ENCODE data around the gene SSB. TPM values are rescaled to one million over a fixed set of nuclear protein-coding genes. Genes with fewer than 3 reads are reported as not detected.
"Not testable (repeated sequence)": the region's sequence is repeated elsewhere in the genome, so short reads cannot be mapped to it uniquely, and the experiment has no call there.

Gene SSB
- polyA plus RNA-seq, 2 of the 4 experiments (the other 2 are of a cell fraction), result 253 to 255 TPM

GRCh38 chr2:169840747-169841142 is 42.1 kb downstream of the SSB start:
- TF ChIP-seq HOXB5 (CRISPR knock-in tag; IDR thresholded peaks at IDR 0.05) (no peak), RARB (CRISPR knock-in tag; IDR thresholded peaks at IDR 0.05) (no peak), TP53 (CRISPR knock-in tag; IDR thresholded peaks at IDR 0.05) (no peak), JUN (IDR thresholded peaks at IDR 0.05) (no peak), EHF (CRISPR knock-in tag; IDR thresholded peaks at IDR 0.05) (no peak), ESRRA (IDR thresholded peaks at IDR 0.05; ENCODE audit: borderline replicate concordance, low read length) (no peak), ELK1 (IDR thresholded peaks at IDR 0.05; ENCODE audit: low read depth, low read length) (no peak), MAFK (IDR thresholded peaks at IDR 0.05; ENCODE audit: partially characterized antibody) (no peak), FOXS1 (CRISPR knock-in tag; IDR thresholded peaks at IDR 0.05) (no peak), HEYL (CRISPR knock-in tag; IDR thresholded peaks at IDR 0.05) (no peak), FOSL2 (IDR thresholded peaks at IDR 0.05) (no peak), FOSL2 (CRISPR knock-in tag; IDR thresholded peaks at IDR 0.05) (no peak)
- TF ChIP-seq, protein P1, sequence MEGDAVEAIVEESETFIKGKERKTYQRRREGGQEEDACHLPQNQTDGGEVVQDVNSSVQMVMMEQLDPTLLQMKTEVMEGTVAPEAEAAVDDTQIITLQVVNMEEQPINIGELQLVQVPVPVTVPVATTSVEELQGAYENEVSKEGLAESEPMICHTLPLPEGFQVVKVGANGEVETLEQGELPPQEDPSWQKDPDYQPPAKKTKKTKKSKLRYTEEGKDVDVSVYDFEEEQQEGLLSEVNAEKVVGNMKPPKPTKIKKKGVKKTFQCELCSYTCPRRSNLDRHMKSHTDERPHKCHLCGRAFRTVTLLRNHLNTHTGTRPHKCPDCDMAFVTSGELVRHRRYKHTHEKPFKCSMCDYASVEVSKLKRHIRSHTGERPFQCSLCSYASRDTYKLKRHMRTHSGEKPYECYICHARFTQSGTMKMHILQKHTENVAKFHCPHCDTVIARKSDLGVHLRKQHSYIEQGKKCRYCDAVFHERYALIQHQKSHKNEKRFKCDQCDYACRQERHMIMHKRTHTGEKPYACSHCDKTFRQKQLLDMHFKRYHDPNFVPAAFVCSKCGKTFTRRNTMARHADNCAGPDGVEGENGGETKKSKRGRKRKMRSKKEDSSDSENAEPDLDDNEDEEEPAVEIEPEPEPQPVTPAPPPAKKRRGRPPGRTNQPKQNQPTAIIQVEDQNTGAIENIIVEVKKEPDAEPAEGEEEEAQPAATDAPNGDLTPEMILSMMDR (IDR thresholded peaks at IDR 0.05), result no peak
- TF ChIP-seq, protein P2, sequence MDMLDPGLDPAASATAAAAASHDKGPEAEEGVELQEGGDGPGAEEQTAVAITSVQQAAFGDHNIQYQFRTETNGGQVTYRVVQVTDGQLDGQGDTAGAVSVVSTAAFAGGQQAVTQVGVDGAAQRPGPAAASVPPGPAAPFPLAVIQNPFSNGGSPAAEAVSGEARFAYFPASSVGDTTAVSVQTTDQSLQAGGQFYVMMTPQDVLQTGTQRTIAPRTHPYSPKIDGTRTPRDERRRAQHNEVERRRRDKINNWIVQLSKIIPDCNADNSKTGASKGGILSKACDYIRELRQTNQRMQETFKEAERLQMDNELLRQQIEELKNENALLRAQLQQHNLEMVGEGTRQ (IDR thresholded peaks at IDR 0.05), result no peak
- WGBS (ENCODE audit: missing lambda C conversion rate), result 90% methylated on average over 2 of the region's 2 CpGs
- H3K4me2 ChIP-seq, result no peak overlapping the region
- ATAC-seq (no peak; a peak in 1 of 6 replicates), FAIRE-seq (no peak), DNase-seq (ENCODE audit: low read depth in 1 of 2, low spot score in 1 of 2) (no peak)
- POLR2A ChIA-PET, result no interaction called here
- CTCF ChIA-PET, result no interaction called here
- no peaks in the 10 kb centered on the region for H3K9me3 ChIP-seq
- H3K27ac ChIP-seq, result no peak overlapping the region
- no peak overlapping the region for H3K4me3 ChIP-seq
- no peaks in the 10 kb centered on the region for H3K4me1 ChIP-seq

- DNase-seq (ENCODE audit: low read depth in 1 of 2, low spot score in 1 of 2); H3K9me3 ChIP-seq; CTCF ChIA-PET; FAIRE-seq; H3K27ac ChIP-seq; POLR2A ChIA-PET; H3K4me2 ChIP-seq; H3K4me3 ChIP-seq; ATAC-seq; H3K4me1 ChIP-seq: not testable (repeated sequence)
- 95% methylated on average over 4 of the region's 24 CpGs for WGBS (ENCODE audit: missing lambda C conversion rate)
Measured at GRCh38 chr2:169841625-169842024, 43.0 kb downstream of the SSB start.

GRCh38 chr2:169845016-169845415 is 46.3 kb downstream of the SSB start:
- Histone ChIP-seq H3K9me3 (no peaks in the 10 kb centered on the region), H3K4me1 (no peaks in the 10 kb centered on the region), H3K4me3 (no peak overlapping the region), H3K27ac (no peak overlapping the region), H3K4me2 (no peak overlapping the region)
- no peak for DNase-seq (ENCODE audit: low read depth in 1 of 2, low spot score in 1 of 2)
- ChIA-PET POLR2A (no interaction called here), CTCF (interaction anchor here (1.0 to 1.2 kb wide), 2 partner anchors 13 to 20 kb away, joined by 4 read pairs; partner anchors contain the start of gene METTL5)
- TF ChIP-seq RAD21 (conservative IDR thresholded peaks at IDR 0.05 in 1 of 2, IDR thresholded peaks at IDR 0.05 in 1 of 2), result no peak
- ATAC-seq, result no peak
- FAIRE-seq, result no peak
- WGBS (ENCODE audit: missing lambda C conversion rate), result 97% methylated on average over 2 of the region's 2 CpGs

DNA sequence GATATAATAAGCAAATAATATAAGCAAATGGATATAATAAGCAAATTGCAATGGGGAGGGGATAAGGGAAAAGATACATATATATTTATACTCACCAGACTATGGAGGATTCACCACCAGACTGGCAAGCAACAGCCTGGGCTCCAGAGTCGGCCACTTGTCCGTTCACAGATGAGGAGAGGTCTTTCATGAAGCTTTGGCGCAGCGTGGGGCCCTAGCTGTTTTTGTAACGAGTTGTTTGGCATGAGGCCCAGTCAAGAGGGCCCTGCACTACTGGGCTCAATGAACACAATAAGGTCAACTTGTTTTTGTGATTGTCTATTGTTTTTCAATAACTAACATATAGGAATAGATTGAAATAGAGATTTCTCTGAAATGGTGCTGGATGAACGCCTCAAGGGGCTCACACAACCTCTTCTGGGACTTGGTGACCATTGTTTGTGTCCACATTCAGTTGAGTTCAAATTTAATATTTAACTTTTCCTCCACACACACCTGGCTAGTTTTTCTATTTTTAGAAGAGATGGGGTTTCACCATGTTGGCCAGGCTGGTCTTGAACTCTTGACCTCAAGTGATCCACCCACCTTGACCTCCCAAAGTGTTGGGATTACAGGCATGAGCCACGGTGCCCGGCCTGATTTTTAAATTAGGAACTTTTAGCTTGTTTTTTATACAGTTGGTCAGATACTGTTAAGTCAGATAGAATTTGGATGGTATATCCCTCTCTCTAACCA is 50.5 kb downstream of the SSB start:
- H3K4me3 ChIP-seq; ATAC-seq; FAIRE-seq; H3K9me3 ChIP-seq; H3K27ac ChIP-seq; DNase-seq (ENCODE audit: low read depth in 1 of 2, low spot score in 1 of 2); POLR2A ChIA-PET; H3K4me2 ChIP-seq; H3K4me1 ChIP-seq: not testable (repeated sequence)
- CTCF ChIA-PET, result interaction anchor here (0.6 to 1.3 kb wide), 3 partner anchors 11 to 25 kb away, joined by 3 to 4 read pairs (median 3); no protein-coding TSS in a partner anchor
- 85% methylated on average over 8 of the region's 8 CpGs for WGBS (ENCODE audit: missing lambda C conversion rate)

Data from A549 (cell line).